Stimulated activated CD4-positive, alpha-beta T cell treated with anti-CD3 and anti-CD28 coated beads, Interleukin-4, amount 100 ng/mL, for 1 hour (primary cell): ENCODE measurements around the gene SARS2.
A peak's percentile ranks its signal among the peaks of the same experiment; 100 is the strongest.

Source experiments
- DNase-seq: peaks from one replicate; pipeline ENCODE4 v3.0.0-alpha.2; 2020

Gene SARS2

DNA sequence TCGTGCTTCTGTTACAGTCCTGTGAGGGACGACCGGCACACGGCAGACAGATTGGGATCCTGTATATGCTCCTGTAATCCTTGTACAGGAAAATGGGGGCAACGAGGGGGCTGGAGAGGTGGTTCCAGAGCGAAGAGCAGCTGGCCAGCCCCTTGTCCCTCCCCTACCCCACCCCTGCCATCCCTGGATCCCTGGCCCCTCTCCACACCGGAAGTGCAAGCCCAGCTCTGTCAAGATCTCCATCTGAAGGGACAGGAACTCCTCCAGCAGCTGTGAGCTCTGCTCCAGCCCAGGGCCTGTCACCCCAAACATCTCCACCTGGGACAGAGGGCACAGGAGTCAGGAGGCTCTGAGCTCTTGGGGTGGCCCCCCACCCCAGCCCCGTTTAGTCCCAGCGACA, 13.0 kb downstream of the SARS2 start:
- DNase-seq = no peak

DNA sequence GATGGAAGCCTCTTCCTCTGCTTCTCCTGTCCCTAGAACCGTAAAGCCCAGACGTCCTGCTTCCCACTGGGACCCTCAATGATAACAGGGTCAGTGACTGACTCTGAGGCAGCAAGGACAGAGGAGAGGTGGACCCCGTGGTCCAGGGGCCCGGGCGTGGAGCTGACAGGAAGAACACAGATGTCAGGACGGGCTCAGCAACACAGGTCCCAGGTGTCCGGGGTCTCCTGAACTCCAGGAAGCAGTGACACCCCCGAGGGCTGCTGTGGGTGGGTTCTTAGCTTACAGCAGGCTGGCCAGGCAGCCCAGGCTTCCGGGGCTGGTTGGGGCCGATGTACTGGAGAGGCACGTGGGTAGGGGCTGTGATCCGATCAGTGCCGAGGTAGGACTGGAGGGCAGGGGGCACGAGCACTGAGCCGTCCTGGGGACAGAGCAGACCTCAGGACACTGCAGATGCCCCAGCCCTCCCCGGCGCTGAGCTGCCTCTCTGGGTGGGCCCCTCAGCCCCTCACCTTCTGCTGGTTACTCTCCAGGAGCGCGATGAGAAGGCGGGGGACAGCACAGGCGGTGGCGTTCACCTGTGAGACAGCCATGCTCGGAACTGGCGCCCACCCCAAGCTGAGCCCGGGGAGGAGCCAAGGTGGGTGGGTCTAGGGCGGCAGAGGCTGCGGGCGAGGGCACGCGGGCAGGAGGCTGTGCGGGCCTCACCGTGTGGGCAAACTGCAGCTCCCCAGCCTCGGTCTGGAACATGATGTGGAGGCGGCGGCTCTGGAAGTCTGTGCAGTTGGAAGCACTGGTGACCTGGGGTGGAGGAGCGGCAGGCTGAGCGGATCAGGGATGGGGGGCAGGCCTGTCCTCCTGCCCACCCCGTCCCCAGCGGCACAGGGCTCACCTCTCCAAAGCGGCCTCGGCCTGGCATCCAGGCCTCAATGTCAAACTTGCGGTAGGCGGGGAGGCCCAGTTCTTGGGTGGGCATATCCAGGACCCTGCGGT, 14.9 kb downstream of the SARS2 start:
- no peak for DNase-seq

DNA sequence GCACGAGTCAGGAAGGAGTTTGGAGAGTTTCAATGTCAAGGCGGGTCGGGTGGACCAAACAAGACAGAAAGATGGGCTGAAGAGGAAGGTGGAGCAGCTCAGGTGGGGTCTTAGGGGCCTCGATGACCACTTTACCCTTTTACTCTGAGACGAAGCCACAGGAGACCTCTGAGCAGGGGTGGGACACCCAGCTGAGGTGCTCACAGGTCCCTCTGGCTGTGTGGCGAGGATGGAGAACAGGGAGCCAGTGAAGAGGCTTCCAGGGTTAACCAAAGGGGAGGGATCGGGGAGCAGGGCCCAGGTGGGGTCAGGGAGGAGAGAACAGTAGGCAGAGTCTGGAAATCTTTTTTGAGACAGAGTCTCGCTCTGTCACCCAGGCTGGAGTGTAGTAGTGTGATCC, 16.6 kb downstream of the SARS2 start:
- DNase-seq = no peak

DNA sequence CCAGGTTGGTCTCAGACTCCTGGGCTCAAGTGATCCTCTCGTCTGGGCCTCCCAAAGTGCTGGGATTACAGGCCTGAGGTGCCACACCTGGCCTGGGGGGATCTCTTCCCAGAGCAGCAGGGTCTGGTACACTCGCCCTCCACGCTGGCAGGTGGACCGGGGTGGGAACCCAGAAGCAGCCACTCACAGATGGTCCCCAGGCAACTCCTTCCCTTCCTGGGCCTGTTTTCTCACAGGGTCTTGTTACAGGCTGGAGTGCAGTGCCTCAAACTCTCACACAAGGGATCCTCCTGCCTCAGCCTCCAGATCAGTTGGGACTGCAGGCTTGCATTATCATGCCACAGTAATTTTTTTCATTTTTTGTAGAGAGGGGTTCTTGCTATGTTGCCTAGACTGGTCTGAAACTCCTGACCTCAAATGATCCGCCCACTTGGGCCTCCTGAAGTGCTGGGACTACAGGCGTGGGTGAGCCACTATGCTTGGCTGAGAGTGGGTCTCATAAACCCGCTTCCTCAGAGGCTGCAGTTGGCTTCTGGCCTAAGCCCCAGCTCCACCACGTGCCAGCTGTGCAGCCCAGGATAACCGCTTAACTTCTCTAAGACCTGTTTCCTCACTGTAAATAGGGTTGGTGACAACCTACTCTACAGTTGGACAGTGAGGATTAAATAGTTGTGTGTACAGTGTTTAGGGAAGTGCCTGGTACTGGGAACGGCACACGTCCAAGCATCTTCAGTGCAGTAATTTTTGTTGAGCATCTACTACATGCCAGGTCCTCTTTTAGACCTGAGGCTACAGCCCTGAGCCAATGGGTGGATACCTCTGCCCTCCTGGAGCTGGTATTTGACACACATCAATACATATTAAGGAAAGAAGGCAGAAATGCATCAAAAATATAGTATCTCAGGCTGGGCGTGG, 17.7 kb downstream of the SARS2 start:
- no peak for DNase-seq

DNA sequence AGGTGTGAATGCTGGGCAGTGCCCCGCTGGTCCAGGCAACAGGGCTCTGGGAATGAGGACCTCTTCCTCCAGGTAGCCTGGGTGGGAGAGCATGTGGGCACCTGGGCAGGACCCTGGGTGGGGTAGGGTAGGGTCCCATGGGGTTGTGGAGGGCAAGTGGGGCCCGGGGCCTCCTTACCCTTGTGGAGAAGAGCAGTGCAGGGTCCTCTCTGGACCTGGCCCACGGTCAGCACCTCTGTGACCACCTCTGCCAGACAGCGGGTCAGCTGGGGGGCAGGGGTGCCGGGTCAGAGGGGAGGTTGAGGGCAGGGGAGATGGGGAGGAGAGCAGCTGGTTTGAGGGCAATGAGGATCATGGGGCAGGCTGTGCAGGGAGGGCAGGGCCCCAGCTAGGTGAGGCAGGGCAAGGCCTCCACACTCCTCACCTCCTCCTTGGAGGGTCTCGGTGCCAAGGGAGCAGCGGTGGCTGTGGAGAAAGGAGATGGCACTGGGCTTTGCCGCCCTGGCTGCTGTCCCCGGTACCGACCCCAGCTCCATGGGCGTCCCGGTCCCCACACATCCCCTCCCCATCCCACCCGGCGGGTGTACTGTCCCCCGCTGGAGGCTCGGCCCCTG, 19.1 kb downstream of the SARS2 start:
- no peak for DNase-seq

DNA sequence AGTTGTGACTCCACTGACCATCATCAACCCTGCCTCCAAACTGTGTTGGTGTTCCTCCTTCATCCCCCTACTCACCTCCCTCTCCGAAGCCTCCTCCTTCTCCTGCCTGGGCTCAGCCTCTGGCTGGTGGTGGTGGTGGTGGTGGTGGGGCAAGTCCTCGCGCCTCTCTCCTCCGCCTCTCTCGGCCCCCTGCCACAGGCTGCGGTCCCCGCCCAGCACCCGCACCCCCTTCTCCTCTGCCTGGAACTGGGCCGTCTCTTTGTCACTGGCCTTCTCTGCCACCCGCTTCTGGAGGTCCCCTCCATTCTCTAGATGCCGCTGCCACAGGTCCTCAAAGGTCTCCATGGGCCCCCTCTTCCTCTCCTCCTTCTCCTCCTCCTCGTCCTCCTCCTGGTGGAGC, 20.1 kb downstream of the SARS2 start:
- DNase-seq = no peak

DNA sequence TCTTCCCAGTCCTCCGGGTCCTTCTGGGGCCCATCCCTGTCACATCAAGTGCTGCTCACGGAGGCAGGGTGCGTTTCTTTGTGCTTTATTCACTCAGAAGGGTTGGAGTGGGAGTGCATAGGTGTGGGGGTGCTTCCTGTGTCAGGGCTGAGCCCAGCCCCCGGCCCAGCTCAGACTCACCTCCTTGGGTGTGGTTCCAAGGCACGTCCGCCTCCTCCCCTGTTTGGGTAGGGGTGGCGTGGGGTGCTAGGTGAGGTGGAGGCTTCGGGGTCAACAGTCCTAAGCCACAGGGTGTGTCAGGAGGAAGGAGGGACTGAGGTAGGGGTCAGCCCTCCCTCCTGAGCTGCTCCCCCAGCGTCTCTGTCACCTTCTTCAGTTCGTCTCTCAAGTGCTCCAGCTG, 21.7 kb downstream of the SARS2 start:
- DNase-seq = no peak

DNA sequence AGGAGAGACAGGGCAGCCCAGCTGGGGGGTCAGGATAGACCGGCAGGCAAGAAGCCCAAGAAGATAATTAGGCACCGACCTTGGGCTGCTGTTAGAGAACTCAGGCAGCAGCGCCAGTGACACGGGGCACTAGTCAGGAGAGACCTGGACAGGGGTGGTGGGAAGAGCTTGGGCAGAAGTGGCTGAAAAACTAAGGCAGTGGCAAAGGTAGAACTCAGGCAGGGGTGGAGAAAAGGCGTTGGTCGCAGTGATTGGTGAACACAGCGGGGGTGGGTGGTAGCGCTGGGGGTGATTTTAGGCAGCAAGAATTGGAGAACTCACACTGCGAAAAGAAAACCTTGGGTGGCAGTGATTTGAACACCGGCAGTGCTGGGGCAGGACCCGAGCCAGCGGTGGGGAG, 22.9 kb downstream of the SARS2 start:
- no peak for DNase-seq

DNA sequence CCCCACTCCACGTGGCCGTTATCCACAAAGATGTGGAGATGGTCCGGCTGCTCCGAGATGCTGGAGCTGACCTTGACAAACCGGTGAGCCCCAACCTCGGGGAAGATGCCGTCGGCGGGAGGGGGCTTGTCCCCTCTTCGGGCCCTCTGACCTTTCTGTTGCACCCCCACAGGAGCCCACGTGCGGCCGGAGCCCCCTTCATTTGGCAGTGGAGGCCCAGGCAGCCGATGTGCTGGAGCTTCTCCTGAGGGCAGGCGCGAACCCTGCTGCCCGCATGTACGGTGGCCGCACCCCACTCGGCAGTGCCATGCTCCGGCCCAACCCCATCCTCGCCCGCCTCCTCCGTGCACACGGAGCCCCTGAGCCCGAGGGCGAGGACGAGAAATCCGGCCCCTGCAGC, 23.3 kb downstream of the SARS2 start:
- DNase-seq = no peak

DNA sequence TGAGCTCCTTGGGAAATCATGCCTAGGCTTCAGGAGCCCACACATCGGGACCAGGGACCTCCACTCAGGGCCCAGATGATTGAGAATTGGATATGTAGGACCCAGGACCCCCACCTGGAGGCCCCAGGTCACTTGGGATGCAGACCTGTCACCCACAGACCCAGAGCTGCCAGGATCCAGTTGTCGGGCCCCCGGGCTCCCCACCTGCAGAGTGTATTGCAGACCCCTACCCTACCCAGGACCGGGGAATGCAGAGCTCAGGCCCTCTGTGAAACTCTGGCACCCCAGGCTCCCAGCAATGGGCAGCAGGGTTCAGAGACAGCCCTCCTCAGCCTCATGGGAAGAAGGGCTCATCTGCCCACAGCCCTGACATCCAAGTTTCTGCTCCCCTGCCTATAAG, 24.9 kb downstream of the SARS2 start:
- no peak for DNase-seq

DNA sequence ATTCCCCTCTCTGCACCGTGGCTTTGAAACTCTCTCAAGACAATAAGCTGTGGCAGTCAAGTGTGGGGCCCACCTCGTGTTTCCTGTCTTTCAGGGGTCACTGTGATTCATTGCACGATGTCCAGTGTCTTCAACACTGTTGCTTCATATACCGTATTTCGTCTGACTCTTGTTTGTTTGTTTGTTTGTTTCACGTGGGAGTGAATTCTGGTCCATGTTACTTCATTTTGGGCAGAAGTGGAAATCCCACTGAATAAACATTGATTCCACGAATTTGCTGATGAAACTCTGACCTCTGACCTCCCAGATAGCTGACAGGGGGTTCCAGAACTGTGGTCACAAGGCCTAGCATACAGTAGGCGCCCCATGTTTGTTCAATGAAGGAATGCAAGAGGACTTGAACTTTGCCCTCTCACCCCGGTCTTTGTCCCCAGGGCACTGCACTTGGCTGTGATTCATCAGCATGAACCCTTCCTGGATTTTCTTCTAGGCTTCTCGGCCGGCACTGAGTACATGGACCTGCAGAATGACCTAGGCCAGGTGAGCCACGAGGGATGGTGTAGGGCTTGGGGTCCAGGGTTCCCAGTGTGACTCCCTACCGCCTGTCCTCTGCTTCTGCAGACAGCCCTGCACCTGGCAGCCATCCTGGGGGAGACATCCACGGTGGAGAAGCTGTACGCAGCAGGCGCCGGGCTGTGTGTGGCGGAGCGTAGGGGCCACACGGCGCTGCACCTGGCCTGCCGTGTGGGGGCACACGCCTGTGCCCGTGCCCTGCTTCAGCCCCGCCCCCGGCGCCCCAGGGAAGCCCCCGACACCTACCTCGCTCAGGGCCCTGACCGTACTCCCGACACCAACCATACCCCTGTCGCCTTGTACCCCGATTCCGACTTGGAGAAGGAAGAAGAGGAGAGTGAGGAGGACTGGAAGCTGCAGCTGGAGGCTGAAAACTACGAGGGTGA, 25.7 kb downstream of the SARS2 start:
- no peak for DNase-seq

DNA sequence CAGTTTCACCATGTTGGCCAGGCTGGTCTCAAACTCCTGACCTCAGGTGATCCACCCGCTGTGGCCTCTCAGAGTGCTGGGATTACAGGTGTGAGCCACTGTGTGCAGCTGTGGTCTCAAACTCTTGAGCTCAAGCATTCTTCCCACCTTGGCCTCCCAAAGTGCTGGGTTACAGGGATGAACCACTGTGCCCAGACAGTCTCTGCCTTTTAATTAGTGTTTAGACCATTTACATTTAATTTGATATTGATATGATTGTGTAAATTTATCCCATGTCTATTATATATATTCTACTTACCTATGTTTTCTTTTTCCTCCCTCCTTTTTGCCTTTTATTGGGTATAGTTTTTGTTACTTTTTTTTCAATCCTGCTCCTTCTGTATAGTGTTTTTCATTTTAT, 28.9 kb downstream of the SARS2 start:
- DNase-seq = no peak

DNA sequence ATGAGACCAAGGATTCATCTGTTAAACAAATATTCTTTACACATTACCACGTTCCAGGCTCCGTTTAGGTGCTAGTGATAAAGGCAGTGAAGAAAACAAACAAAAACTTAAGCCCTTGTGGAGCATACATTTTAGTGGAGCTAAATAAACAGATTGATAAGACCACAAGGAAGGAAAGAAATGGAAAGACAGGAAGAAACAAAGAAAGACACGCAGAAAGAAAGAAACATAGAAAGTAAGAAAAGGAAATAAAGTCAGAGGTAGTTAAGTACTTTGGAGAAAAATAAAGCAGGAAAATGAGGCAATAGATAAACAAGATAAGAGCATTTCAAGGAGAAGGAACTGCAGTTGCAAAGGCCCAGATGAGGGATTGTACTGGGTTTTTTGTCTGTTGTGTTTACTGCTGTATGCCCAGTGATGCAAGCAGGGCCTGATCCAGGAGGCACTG, 29.8 kb downstream of the SARS2 start:
- no peak for DNase-seq

DNA sequence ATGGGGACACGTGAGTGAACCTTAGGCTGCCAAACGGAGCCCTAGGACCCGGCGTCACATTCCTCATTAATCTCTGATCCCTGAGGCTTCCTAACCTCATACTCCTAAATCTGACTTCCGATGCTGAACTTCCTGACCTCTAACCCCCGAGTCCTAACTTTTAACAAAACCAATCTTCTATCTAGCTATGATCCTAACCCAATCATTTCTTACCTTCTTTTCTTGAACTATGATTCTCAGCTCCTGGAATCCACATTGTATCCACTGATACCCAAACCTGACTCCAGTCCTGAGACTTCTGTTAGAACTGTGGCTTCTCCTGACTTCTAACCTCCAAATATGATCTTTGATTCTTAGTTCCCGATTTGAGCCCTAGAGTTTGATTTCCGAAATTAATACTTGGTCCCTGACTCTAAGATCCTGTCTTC, 30.3 kb downstream of the SARS2 start:
- DNase-seq = no peak

DNA sequence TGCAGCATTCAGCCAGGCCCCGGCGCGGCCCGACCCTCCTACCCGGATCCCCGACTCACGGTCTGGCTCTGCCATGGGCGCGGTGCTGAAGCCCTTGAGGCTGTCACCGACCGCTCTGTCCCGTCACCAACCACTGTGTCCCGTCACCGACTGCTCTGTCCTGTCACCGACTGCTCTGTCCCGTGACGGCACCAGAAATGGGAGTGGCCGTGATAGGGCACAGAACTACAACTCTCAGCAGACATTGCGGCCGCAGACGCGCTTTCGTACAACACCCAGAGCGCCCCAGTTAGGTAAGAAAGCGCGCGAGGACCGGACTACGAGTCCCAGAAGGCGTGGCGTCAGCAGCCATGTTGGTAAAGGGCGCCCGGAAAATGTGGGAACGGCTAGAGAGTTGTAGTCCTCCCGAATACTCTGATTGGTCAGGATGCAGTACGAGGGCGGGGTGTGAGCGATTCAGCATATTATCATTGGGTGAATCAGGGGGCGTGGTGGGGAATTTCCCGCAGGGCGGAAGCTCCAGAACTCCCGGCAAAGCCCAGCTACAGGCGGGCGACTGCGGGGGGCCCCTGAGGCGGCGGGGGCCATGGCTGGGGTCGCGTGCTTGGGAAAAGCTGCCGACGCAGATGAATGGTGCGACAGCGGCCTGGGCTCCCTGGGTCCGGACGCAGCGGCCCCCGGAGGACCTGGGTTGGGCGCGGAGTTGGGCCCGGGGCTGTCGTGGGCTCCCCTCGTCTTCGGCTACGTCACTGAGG, 30.9 kb downstream of the SARS2 start, which contains the start of the genes NFKBIB and SIRT2:
Gene NFKBIB (plus strand): TSS at position 523 of the 755 bp plus-strand sequence. CDS start 64 bp downstream, at position 587.
Gene SIRT2 (minus strand): TSS at position 172 of the 755 bp plus-strand sequence. CDS start 97 bp downstream, at position 75.
- peak; percentile 97 for DNase-seq

DNA sequence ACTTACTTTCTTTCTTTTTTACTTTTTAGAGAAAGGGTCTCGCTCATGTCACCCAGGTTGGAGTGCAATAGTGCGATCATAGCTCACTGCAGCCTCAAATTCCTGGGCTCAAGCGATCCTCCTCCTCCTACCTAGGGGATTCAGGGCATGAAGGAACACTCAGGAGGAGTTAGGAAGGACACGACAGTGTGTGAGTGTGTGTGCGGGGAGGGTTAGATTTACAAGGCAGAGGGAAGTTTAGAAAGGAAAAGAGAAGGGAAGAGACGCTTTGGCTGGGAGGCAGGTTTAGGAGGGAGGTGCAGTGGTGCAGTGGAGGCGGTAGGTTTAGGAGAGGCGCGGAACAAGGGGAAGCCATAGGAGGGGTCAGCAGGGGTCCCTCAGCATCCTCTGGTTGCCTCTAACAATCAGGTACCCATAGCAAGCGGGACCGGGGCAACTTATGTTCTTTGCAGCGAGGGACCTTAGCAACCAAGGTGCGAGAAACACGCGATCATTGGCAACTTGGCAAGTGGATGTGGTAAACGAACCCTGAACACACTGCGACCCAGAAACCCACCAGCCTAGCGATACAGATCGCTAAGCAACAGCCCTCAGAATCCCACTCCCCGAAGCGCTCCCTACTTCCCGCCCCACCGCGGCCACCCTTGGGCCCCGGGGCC, 31.6 kb downstream of the SARS2 start:
- DNase-seq = no peak

DNA sequence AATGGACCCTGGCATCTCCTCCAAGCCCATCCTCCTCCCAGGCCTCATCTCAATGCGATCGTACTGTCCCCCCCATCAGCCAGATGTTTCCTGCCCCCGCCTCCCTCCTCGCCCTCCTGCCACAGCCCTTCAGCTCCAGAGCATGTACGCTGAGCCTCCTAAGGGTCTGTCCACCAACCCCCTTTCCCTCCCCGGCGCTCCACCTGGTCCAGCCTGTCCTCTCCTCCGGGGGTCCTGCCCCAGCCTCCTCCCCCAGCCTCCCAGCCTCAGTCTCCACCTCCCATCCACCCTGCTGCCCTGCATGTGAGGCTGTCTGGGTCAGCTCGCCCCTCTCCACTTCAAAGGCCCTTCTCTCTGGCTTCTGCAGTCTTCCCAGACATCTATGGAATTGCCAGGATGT, 35.6 kb downstream of the SARS2 start:
- no peak for DNase-seq

DNA sequence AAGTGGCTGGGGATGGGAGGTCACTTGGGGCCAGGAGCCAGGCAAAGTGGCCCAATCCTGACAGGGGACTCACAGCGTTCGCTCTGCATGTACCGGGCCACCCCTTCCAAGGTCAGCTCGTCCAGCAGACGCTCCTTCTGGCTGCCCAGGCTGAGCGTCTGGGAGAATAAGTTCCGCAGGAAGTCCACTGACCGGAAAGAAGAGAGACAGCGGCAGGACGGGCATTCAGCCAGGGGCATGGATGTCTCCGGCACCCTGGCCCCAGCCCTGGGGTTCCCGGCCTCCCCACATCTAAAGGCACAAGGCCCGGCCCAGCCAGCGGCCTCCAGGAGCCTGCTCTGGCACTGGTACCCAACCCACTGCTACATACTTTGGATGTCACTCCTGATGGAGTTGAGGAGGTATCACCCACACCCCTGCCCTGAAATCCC, 37.2 kb downstream of the SARS2 start:
- no peak for DNase-seq

DNA sequence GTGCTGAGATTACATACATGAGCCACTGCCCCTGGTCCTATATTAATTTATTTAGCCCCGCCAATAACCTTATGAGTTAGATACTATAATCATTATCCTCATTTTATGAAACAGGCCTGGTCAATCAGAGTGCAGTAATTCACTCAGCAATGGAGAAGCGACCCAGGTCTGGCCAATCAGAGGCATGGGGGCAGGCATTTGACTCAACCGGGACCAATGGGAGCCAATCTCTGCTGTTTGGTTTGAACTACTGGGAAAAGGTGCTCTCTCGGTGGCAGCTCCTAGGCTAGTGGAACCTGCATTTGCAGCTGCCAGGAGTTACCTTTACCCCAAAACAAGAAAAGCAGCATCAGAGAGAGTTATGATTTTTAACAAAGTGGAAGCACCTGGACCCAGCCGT, 37.7 kb downstream of the SARS2 start:
- DNase-seq = no peak

DNA sequence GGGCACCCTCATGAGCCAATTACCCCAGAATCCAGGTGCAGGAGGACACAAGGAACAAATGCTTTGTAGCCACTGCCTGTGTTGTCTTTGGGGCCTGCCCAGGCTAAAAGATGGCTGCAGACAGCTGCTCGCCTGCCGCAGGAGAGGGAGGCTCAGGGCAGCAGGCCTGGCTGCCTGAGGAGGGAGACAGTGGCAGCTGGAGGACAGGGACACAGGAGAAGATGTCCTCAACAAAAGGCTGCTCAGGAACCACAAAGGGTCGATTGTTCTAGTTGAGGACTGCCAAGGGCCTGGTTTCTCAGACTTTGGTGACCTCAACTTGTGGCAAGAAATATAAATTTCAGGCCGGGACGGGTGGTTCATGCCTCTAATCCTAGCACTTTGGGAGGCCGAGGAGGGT, 38.8 kb downstream of the SARS2 start:
- DNase-seq = no peak
